UCSD-AML1 (cell line): ENCODE measurements around the gene TUSC2.

Experiments used
- DNase-seq: peaks from one replicate; lab custom pipeline; 2025; ENCODE audit not compliant: unreplicated experiment; lab: John Stamatoyannopoulos, UW

TUSC2 gene, protein sequence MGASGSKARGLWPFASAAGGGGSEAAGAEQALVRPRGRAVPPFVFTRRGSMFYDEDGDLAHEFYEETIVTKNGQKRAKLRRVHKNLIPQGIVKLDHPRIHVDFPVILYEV

DNA sequence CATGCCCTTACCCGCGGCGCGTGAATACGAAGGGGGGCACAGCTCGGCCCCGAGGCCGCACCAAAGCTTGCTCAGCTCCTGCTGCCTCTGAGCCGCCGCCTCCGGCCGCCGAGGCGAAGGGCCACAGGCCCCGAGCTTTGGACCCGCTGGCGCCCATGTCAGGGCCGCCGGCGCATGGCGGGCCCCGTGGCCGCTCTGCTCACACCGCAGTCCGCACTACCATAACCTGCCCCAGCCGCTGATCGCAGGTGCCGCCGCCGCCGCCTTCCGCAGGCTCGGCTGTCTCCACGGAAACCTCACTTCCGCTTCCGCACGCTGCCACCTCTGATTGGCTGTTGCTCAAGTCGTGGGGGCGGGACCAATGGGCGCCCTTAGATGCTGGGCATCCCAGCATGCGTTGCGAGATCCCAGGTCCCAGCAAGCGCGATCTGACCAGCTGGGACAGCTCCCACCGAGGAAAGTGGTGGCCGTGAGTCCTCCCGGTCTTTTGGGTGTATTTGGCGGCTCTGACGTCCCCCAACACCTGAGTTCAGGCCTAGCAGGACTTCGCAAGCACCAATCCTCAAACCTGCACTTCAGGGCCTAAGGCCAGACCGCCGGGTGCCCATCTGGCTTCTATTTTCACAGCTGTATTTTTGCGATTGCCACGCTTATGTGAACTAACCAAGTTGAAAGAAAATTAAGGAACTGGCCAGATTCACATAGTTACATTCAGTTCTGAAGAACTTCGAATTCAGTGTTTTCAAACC lies at the start of gene TUSC2:
TSS of gene TUSC2 (minus strand) at position 281 of the 749 bp plus-strand sequence. CDS start at position 157, 124 bp downstream.
- DNase-seq: peak; percentile 96

DNA sequence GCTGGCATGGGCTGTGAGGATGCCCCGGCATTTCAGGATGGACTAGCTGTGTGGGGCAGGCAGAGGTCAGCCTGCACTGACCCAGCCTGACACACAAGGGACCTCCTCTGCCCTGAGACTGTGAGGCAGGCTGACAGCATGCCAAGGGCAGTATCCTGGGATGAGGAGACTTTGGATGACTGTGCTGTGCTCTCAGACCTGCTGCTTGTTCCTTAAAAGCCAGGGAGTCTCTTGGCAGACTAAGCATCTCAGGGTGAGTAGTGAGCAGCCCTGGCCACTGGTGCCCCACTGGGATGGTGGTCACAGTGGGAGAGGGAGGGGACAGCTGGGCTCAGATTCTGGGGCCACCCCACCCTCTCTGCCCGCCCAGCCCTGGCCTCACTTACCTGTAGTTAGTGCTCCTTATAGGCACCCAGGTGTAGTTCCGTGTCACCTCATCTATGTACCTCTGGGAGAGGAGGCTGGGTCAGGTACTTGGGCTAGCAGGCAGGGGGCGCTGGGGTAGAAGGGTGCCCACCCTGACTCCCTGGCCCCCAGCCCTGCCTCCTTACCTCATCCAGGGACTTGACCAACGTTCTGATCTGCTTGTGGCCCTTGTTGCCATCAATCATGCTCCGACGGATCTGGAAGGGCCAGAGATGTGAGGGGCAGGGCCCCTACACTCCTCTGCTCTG lies 47.4 kb upstream of the TUSC2 start:
- no peak for DNase-seq

DNA sequence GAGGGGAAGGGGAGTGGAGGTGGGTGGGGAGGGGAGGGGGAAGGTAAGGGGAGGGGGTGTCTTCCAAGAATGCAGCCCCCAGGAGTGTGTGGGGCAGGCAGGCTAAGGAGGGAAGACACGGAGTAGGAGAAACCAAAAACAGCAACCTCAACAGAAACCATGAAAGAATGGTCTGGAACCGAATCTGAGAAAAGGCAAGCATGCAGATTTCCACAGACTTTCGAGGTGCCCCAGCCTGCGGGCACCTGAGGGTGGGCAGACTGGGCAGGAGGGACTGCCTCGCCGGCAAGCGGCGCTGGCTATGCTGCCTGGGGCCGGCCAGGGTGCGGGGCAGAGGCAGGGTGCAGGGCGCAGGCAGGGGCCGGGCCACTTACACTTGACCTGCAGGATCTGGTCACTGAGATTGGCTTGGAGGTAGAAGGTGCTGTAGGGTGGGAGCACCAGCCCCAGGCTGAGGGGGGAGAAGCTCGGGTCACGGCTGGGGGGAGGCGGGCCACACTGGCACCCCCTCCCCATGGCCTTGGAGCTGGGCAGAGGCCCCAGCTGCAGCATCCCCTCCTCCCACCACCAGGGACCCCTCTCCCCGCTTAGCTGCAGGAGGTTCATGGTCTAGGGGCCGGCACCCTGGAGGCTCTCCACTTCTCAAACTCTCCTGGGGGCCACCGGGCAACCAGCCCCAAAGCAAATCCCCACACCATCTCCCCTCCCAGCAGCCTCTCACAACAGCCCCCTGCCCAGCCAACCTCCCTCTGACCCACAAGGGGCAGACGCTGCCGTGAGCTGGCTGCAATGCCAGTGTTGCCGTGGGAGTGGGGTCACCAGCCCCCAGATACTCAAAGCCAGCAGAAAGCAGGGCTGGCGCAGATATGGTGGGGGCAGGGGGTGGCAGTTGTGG lies 46.6 kb upstream of the TUSC2 start:
- DNase-seq: no peak

DNA sequence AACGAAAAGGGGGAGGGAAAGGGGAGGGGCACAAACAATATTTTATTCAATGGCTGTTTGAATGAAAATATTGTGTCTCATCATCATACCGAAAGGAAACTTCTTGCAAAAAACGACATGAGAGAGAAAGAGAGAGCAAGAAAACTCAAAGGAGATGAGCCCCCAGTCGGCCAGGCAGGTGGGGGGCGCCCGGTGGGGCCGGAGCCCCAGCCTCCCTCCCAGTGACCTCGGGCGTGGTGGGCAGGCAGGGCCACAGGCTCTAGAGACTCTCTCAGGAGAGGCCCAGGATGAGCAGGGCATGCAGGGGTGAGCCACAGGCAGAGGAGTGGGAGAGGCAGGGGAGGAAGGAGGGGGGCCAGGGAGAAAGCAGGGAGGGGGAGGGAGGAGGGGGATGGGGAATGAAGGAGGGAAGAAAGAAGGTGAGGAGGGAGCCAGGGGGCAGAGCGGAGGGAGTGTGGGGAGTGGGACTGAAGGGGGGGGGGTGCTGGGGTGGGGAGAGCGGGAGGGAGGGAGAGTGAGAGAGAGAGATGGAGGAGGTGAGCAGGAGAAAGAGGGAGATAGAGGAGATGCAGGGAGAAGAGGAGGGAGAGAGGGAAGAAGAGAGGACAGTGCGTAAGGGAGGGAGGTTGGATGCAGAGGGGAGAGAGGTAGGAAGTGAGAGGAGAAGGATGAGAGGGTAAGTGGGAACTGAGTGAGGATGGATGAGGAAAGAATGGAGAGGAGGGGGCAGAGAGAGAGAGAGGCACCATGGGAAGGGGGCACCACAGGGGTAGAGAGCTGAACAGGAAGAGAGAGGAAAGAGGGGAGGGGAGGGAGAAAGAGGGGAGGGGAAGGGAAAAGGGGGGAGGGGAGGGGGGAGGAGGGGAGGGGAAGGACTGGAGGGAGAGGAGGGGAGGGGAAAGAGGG lies 45.4 kb upstream of the TUSC2 start:
- no peak for DNase-seq

DNA sequence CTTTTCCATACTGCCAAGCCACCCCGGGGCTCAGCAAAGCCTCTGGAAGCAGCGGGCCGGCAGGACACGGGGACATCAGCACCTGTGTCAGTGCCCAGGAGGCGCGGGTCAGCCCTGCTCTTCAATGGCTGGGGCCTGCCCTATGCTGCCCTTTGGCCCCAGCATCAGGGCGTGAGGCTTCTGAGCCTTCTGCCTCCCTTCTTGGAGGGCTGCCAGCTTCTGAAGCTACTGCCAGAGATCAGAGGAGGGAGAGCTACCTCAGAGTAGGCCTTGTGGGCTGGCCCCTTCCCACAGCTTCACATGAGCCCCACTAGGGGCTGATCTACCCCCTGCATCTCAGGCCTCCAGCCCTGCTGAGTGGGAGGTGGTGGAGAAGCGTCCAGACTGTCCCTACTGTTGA lies 44.3 kb upstream of the TUSC2 start:
- DNase-seq: no peak

DNA sequence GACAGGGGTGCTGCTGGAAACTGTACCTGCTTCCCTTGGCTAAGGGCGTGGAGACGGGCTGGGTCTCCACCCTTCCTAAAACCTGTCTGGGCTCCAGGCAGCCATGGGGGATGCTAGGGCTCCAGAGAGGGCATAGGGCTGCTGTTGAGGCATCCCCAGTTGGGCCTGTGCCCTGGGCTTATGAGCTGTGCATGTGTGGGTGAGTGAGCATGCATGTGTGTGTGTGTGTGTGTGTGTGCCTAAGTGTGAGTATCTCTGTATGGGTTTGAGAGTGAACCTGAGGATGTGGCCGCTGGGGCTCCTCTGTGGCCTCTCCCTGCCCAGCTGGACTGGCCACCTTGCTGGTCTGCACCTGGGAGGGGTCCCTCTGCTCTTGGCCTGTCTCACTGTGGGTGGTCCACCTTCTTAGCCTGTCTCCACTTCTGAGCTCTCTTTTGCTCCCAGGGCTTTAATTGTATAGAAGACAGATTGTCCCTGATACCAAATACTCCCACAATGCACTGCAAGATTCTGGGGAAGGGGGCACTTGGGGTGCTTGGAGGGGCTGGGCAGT lies 43.2 kb upstream of the TUSC2 start:
- DNase-seq: peak; percentile 29

DNA sequence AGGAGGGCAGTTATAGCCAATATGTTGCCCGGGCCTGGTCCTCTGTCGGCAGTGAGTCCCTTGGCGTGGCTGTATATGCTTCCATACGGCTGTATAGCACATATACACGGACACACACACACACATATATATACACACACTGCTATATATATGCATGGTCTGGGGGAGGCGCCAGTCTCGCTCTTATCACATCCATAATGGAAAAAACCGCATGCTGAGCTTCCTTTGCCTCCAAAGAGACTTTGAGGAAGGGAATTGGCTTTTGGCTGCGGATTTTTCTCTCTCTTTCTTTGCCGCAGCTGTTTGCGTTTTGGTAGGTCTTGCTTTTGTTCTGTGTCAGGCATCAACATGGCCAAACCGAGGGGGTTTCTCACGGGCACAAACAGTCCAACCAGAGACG lies 42.6 kb upstream of the TUSC2 start:
- peak; percentile 68 for DNase-seq

DNA sequence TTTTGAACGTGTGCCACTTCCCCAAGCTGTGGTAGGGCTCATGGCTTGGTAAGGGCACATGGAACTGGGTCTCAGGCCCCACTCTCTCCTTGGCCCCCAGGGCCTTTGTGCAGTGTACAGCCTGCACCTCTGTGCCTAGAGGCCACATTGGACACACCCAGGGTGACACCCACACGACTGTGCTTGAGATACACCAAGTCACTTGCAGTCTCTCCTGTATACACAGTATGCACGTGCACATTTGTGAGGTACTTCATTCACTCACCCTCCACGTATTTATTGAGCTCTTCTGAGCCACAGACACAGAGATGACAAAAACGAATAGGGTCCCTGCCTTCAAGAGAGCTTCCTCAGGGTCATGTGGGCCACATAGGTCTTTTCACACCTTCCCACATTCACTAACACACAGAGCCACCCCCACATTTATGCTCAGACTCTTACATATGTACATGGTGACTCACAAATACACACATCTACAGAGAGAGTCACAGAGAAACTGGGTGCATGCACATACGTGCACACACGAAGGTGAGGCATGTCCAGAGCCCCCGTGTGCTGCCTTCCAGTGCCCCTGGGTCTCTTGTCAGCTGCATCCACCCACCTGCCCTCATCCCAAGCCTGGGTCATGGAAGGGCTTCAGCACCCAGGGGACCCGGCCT lies 41.1 kb upstream of the TUSC2 start:
- peak; percentile 23 for DNase-seq

DNA sequence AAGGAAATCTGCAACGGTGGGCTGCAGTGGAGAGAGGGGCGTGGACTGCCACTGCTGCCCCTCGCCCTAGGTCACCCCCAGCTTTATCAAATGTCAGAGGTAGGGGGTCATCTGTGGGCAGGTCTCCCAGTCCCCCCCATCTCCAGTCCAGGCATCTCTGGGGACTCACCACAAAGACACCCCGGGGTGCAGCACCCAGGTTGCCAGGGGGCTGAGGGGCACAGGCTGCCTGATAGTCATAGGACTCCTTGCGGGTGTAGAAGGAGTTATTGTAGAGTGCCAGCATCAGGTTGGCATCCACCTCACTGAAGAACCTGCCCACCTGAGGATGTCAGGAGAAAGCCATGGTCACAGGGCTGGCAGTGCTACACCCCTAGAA lies 37.8 kb upstream of the TUSC2 start:
- DNase-seq: no peak

DNA sequence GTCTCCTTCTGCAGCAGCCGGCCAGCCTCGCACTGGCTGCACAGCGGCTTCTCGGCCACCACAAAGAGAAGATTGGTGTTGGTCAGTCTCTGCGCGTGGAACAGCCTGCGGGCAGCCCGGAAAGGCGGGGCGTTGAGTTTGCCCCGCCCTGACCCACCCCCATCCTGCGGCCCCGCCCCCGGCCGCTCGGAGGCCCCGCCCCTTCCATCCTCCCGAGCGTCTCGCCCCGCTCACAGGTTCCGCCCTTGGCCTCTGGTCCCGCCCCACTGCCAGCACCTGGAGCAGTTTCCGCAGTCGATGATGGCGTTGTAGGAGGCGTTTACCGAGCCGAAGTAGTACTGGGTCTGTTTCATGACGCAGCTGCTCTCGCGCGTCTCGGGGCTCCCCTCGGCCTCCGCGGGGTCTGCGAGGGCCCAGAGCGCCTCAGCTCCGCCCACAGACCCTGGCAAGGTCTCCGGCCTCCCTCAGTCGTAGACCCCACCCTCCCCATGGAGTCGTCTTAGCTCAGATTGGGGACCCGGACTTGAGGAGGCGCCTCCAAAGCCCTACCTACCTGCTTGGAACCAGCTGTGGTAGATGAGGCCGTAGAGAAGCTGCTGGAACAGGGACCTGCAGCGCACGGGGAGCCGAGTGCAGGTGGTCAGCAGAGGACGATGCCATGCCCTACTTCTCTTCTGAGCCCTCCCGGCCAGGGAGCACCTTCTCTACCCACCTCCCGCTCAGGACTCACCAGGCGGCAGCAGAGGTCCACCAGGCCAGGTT lies 37.2 kb upstream of the TUSC2 start:
- peak; percentile 41 for DNase-seq

DNA sequence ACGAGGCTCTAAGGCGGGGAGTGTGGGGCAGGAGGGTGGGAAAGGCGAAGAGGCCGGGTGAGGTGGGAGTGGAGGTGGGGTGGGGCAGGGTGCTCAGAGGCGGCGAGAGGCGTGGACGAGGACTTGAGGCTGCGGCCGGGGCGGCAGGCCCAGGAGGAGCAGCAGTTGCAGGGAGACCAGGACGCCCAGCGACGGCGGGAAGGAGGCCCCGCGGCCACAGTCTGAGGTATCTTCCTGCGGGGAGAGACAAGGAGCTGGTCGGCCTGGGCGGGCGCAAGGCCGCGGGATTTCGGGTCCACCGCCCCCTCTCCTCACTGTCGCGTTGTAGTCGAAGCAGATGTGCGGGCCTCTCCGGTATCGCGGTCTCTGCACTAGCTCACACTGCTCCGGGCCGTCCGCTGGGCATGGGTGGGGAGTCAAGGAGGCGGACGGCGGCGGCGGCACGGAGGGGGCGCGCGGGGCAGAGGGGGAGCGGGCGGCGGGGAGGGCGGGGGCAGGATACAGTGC lies 36.6 kb upstream of the TUSC2 start:
- DNase-seq: no peak

DNA sequence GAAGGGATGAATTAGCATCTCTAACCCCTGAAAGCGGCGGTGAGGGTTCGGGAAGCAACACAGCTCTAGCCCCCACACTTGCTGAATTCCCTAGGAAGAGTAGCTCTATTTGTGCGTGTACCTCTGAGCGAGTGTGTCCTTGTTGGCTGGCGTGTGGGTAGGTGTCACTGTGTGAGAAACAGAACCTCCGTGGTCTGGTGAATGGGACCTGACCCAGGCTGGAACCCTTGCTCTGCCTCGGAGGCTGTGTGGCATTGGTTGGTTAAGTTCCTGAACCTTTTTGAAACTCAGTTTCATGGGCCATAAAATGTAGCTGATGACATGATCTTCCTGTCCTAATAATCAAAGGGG lies 31.7 kb upstream of the TUSC2 start:
- DNase-seq: no peak

DNA sequence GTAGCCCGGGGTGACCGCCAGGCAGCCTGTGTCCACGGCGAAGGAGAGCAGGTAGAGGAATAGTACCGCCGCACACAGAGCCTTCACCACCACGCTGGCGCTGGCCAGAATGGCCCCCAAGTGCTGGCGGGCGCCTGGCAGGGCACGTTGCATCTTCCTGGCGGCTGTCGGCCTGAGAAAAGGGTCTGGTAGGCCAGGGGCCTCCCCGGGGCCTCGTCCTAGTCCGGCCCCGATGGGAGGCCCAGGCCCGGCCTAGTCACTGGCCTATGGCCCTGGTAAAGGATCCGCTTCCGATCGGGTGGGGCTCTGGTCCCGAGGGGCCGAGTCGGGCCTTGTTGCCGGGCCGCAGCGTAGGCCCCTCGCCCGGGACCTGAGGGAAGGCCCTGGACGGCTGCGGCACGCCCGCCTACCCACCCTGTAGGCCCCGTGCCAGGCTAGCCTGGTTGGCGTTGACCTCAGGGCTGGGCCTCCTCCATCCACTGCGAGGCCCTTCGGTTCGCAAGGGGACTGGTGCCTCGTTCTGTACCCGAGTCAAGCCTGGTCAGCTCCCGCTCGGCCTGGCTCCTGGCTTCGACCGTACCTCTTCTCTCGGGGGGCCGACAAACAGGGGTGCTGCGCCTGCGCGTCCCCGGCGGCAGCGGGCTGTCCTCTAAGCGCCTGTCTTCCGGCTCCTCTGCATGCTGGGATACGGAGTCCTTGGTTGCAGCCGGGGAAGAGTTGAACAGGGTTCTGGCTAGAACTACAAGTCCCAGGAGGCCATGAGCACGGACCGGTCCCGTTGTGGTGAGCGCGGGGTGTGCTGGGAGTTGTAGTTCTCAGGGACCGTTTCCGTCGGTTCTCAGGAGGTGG lies 31.1 kb upstream of the TUSC2 start, which contains the start of gene TMEM115:
TSS of gene TMEM115 (minus strand) at position 611 of the 849 bp plus-strand sequence. CDS start at position 153, 458 bp downstream.
- DNase-seq: peak; percentile 93

DNA sequence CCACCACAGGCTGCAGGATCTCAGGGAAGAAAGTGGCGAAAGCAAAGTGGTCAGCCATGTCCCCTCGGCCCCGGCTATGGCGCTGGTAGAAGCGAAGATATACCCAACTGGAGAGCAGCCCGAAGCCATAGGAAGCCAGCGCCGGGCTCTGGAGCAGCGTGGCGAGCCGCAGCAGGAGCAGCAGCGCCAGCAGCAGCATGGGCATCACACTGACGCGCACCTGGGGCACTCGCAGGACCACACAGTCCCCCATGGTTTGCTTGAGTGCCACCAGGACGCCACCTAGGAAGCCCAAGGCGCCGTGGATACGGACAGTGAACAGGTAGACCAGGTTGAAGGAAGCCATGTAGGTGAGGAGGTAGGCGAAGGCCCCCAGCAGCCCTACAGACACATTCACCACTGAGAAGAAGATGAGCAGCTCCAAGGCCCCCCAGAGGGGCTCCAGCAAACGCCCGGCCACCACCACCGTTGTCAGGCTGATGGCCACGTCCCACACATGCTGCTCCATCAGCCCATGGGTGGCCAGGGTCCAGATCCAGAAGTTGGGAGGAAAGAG lies 30.4 kb upstream of the TUSC2 start:
- DNase-seq: no peak

DNA sequence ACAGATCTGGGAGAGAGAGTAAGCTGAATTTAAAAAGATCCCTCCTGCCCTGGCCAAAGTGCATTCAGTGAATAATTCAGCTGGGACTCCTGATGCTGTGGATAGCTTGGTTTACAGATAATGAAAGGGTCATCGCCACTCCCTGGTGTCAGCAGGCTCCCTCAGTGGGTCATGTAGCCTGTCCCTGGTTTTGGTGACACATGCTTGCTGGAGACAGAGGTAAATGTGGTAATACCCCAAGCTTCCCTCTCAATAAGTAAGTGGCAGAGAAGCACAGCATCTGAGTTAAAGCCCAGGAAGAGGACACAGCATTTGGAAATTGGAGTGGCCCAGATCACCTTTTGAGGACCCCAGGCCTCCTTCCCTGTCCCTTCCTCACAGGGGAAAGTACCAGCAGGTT lies 29.5 kb upstream of the TUSC2 start:
- no peak for DNase-seq

DNA sequence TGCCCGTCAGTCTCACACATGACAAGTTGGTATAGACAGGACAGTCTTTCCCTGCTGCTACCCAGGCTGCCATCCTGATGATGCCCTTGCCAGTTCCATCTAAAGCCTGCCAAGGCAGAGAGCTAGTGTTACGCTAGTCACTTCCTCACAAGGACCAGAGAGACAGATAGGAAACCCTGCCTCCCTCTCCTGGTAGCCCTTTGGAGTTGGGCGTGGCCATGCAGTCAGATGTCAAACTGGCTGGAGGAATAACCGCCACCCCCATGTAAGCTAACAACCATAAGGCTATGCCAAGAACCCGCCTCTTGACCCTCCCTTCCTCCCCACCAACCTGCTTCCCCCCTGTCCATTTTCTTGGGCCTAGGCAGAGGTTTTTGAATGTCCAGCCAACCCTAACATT lies 28.5 kb upstream of the TUSC2 start:
- DNase-seq: peak; percentile 40

DNA sequence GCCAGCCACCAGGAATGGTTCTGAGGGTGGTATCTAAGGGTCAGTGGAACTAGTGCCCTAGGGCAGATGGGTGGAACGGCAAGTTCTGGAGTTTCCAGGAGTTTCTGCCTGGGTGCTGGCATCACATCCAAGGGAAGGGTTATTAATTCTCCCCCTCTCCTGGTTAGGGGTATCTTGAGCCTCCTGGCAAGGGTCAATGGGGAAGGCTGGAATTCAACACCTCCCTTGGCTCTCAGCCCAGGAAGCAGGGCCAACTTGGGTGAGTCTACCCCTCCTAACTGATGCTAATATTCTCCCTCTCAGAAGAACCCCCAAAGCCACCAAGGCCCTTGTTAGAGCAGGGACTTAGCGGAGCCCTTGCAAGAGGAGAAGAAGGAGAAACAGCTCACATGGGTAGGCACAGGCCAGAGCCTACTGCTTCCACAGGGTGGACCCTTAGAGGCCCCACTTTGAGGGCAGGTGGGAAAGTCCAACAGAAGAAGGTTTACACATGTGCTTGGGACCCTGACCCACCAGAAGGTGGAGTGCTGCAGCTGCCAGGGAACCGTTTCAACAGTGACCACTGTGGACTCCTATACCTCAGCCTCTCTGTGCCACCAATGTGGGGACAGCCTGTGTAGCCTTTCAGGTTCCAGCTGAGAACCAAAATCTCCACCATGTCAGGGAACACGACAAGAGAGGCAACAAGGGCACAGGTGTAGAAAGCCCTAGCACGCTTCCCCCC lies 28.0 kb upstream of the TUSC2 start:
- no peak for DNase-seq
